HepG2 (cell line): ENCODE results near the gene CDC6. TPM values are rescaled to one million over a fixed set of nuclear protein-coding genes. Genes with fewer than 3 reads are reported as not detected.

Experiments
- AGO2 ChIP-seq: fragments of 200-400 bp; formaldehyde crosslinking; optimal IDR thresholded peaks from 2 replicates; pipeline ENCODE3; 2017; ENCODE audit warnings: mild to moderate bottlenecking, low read depth, low read length, moderate library complexity
- CCAR2 ChIP-seq: fragments of 200-400 bp; formaldehyde crosslinking; optimal IDR thresholded peaks from 2 replicates; pipeline ENCODE3; 2018; ENCODE audit warnings: low read depth, mild to moderate bottlenecking, low read length, moderate library complexity
- GABPA ChIP-seq, 2 experiments: IDR thresholded peaks; 2 replicates each; pipeline ENCODE4 v1.6.1; 2011 to 2016; ENCODE audit warnings: low read depth in 2 of 2, low read length in 1 of 2, missing biosample characterization in 1 of 2, missing genetic modification characterization in 1 of 2
- GFI1 ChIP-seq: sonication (generic); formaldehyde crosslinking; IDR thresholded peaks from 2 replicates; pipeline ENCODE4 v1.5.0; 2020; ENCODE audit warnings: missing genetic modification reagents, mild to moderate bottlenecking, borderline replicate concordance
- MEF2D ChIP-seq: sonication (generic); formaldehyde crosslinking; IDR thresholded peaks from 2 replicates; pipeline ENCODE4 v1.5.1; 2020; ENCODE audit warnings: mild to moderate bottlenecking, missing genetic modification reagents
- RFXAP ChIP-seq: sonication (generic); formaldehyde crosslinking; IDR thresholded peaks from 2 replicates; pipeline ENCODE4 v1.4.0; 2020; ENCODE audit warnings: missing genetic modification reagents, borderline replicate concordance
- TARDBP ChIP-seq: sonication (generic); formaldehyde crosslinking; IDR thresholded peaks from 2 replicates; pipeline ENCODE4 v1.8.0; 2022; ENCODE audit warnings: mild to moderate bottlenecking, missing genetic modification reagents
- TEAD2 ChIP-seq: sonication (generic); formaldehyde crosslinking; IDR thresholded peaks from 2 replicates; pipeline ENCODE4 v1.9.0; 2021; ENCODE audit warnings: missing genetic modification reagents
- TEAD3 ChIP-seq: optimal IDR thresholded peaks from 2 replicates; pipeline ENCODE3; 2016; ENCODE audit warnings: borderline replicate concordance
- YEATS4 ChIP-seq: sonication (generic); formaldehyde crosslinking; IDR thresholded peaks from 2 replicates; pipeline ENCODE4 v1.4.0; 2020; ENCODE audit warnings: missing genetic modification reagents, borderline replicate concordance
- ZBTB21 ChIP-seq: sonication (generic); formaldehyde crosslinking; IDR thresholded peaks from 2 replicates; pipeline ENCODE4 v1.4.0; 2020; ENCODE audit warnings: missing genetic modification reagents
- ZFAT ChIP-seq: sonication (generic); formaldehyde crosslinking; conservative IDR thresholded peaks from 2 replicates; pipeline ENCODE4 v1.8.1; 2023; ENCODE audit warnings: missing genetic modification reagents, inconsistent platforms
- ZFP36L2 ChIP-seq: sonication (generic); formaldehyde crosslinking; IDR thresholded peaks from 2 replicates; pipeline ENCODE4 v1.4.0; 2020; ENCODE audit warnings: missing genetic modification reagents
- ZNF18 ChIP-seq: sonication (generic); formaldehyde crosslinking; IDR thresholded peaks from 2 replicates; pipeline ENCODE4 v1.8.0; 2022; ENCODE audit warnings: mild to moderate bottlenecking, missing genetic modification reagents; ENCODE audit not compliant: insufficient replicate concordance
- ZNF296 ChIP-seq: sonication (generic); formaldehyde crosslinking; conservative IDR thresholded peaks from 2 replicates; pipeline ENCODE4 v1.5.0; 2020; ENCODE audit warnings: mild to moderate bottlenecking, missing genetic modification reagents
- ZNF326 ChIP-seq: sonication (generic); formaldehyde crosslinking; IDR thresholded peaks from 2 replicates; pipeline ENCODE4 v1.4.0; 2020; ENCODE audit warnings: missing genetic modification reagents, borderline replicate concordance
- ZXDC ChIP-seq: sonication (generic); formaldehyde crosslinking; IDR thresholded peaks from 2 replicates; pipeline ENCODE4 v1.5.0; 2020; ENCODE audit warnings: mild to moderate bottlenecking, missing genetic modification reagents
- polyA plus RNA-seq, 8 experiments: library from polyadenylated mRNA; depleted of rRNA in 3 of 8; stranded (reverse) in 7 of 8; unstranded in 1 of 8; fragments of >200 nt; fragmentation: Illumina TruSeq in 4 of 8; extraction: Trizol in 4 of 8; gene quantifications; 2 replicates each; pipeline versions ENCODE4 v1.2.1 to v1.2.3, GENCODE V29; 2011 to 2016; ENCODE audit warnings: low read depth in 4 of 8, missing spikeins in 1 of 8, mixed read lengths in 1 of 8; ENCODE audit not compliant: insufficient read depth in 1 of 8
- total RNA-seq, 5 experiments: library from RNA; depleted of rRNA; stranded (reverse); fragments of >200 nt; fragmentation: Illumina TruSeq; extraction: Trizol; gene quantifications; 2 replicates each; pipeline ENCODE4 v1.2.3, GENCODE V29; 2016; ENCODE audit warnings: low read depth in 1 of 5
- TF ChIP-seq, protein P1 (sequence below), 2 experiments: sonication (generic) in 1 of 2; formaldehyde crosslinking in 1 of 2; IDR thresholded peaks; 2 replicates each; pipeline versions ENCODE4 v1.6.1 to v1.9.0; 2014 to 2022; ENCODE audit warnings: antibody characterized with exemption in 1 of 2, borderline replicate concordance in 1 of 2, inconsistent platforms in 1 of 2, low read depth in 1 of 2, missing genetic modification reagents in 1 of 2

The CDC6 gene
- total and polyA plus RNA-seq, 2 of the 13 experiments (the other 11 are each of a cell fraction or from before 2014, with no cell fraction given), result 17.4 to 114 TPM

DNA sequence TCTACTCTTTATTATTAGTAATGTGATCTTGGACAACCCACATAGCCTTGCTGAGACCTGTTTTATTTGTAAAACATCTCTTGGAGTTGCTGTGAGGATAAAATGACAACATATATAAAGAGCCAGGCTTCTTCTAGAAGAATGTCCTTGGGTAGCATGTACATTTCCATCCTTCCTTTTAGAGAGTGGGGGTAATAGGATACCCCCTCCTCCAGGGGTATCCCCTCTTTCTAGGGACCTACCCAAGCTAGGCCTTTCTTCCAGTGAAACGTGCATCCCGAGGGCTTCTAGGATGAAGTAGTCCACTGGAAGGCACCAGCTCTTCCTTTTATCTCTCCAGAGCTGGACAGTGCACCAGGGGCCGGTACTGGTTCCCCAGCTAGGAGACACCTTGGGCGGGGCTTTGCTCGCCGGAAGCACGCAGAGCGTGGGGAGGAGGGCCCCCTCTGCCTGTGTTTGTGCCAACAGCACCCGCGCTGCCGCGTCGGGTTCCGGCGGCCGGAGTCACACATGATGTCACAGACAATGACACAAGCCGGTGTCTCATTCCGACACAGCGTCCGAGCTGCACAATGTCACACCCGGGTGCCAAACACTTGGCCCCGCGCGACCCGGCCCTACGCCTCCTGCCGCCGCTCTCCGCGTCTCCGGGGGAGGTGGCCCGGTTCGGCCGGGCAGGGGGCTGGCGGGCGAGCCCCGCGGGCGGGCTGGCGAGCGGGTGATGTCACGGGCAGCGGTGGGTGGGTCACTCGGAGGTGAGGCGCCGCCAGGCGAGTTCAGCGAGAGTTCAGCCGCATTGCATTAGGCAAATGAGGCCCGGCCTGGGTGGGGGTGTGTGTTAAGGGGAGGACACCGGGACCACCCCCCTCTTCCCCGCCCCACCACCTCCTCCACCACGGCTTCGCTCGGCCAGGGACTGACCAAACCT is 53.5 kb downstream of the CDC6 start (continued):
- TF ChIP-seq GFI1, result no peak; the same call in 1 of the 2 replicates
- TF ChIP-seq MEF2D (CRISPR knock-in tag), result no peak
- no peak for TF ChIP-seq CCAR2
- TF ChIP-seq GABPA (IDR thresholded peaks at IDR 0.05; ENCODE audit: low read depth, low read length), result peak; percentile 66
- TF ChIP-seq GABPA (CRISPR knock-in tag; IDR thresholded peaks at IDR 0.05; ENCODE audit: low read depth), result peak; percentile 91
- TF ChIP-seq RFXAP, result peak; percentile 74; the same call in 1 of the 2 replicates
- TF ChIP-seq AGO2, result peak; percentile 91
- TF ChIP-seq TEAD2 (CRISPR knock-in tag), result no peak
- TF ChIP-seq, protein P1, sequence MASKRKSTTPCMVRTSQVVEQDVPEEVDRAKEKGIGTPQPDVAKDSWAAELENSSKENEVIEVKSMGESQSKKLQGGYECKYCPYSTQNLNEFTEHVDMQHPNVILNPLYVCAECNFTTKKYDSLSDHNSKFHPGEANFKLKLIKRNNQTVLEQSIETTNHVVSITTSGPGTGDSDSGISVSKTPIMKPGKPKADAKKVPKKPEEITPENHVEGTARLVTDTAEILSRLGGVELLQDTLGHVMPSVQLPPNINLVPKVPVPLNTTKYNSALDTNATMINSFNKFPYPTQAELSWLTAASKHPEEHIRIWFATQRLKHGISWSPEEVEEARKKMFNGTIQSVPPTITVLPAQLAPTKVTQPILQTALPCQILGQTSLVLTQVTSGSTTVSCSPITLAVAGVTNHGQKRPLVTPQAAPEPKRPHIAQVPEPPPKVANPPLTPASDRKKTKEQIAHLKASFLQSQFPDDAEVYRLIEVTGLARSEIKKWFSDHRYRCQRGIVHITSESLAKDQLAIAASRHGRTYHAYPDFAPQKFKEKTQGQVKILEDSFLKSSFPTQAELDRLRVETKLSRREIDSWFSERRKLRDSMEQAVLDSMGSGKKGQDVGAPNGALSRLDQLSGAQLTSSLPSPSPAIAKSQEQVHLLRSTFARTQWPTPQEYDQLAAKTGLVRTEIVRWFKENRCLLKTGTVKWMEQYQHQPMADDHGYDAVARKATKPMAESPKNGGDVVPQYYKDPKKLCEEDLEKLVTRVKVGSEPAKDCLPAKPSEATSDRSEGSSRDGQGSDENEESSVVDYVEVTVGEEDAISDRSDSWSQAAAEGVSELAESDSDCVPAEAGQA (IDR thresholded peaks at IDR 0.05; ENCODE audit: low read depth), result peak; percentile 97
- TF ChIP-seq, protein P1 (CRISPR knock-in tag; IDR thresholded peaks at IDR 0.05; ENCODE audit: borderline replicate concordance), result no peak
- no peak for TF ChIP-seq ZFP36L2 (CRISPR knock-in tag)
- peak; percentile 99 for TF ChIP-seq ZBTB21 (CRISPR knock-in tag)
- no peak for TF ChIP-seq ZNF18
- peak; percentile 56 for TF ChIP-seq TEAD3 (CRISPR knock-in tag)
- TF ChIP-seq ZNF326 (CRISPR knock-in tag), result 0 out of 2 replicates have a peak, but pooled peaks have one; percentile 31
- no peak for TF ChIP-seq ZFAT (CRISPR knock-in tag)
- no peak for TF ChIP-seq ZNF296 (CRISPR knock-in tag)
- TF ChIP-seq TARDBP (CRISPR knock-in tag), result peak; percentile 65; the same call in 1 of the 2 replicates
- TF ChIP-seq ZXDC, result no peak; the same call in 1 of the 2 replicates
- peak; percentile 83; the same call in 1 of the 2 replicates for TF ChIP-seq YEATS4 (CRISPR knock-in tag)
